H1 (cell line): ENCODE data around the gene NEU4. TPM values are rescaled to one million over a fixed set of nuclear protein-coding genes. Genes with fewer than 3 reads are reported as not detected.

Experiments used
- polyA plus RNA-seq, 7 experiments: library from polyadenylated mRNA; depleted of rRNA in 3 of 7; stranded (reverse) in 5 of 7; unstranded in 2 of 7; fragments of >200 nt in 5 of 7; fragments of 200-250 nt in 2 of 7; gene quantifications; 1 replicate in 5 of 7; 2 replicates in 1 of 7; 4 replicates in 1 of 7; pipeline versions ENCODE4 v1.2.1 to v1.2.3, GENCODE V29; 2011 to 2013; ENCODE audit warnings: missing spikeins in 2 of 7, mixed read lengths in 2 of 7
- total RNA-seq: library from RNA; stranded (reverse); fragmentation: NEBNext Ultra II Directional; extraction: Animal tissue kit (Norgen Biotek cat#: 25700); gene quantifications from 2 replicates; pipeline ENCODE4 v1.2.1, GENCODE V29; 2021
- TF ChIP-seq, protein P1 (sequence below), 3 experiments: IDR thresholded peaks; 1 replicate in 2 of 3; 2 replicates in 1 of 3; pipeline versions ENCODE4 v1.5.1 to v1.6.1; 2011; ENCODE audit warnings: low read length in 3 of 3, mild to moderate bottlenecking in 3 of 3, inconsistent platforms in 2 of 3, low read depth in 1 of 3, moderate library complexity in 1 of 3; ENCODE audit not compliant: insufficient read depth in 1 of 3; ENCODE audit errors: control extremely low read depth in 1 of 3

NEU4 gene
- total and polyA plus RNA-seq, 2 of the 8 experiments (the other 6 are each of a cell fraction or from before 2014, with no cell fraction given), result 0.32 to 0.50 TPM

DNA sequence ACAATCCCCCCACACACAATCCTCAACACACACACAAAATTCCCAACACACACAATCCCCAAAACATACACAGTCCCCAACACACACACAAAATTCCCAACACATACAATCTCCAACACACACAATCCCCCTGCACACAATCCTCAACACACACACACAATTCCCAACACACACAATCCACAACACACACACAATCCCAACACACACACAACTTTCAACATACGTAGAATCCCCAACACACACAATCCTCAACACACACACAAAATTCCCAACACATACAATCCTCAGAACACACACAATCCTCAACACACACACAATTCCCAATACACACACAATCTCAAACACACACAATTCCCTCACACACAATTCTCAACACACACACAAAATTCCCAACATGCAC lies 52.3 kb downstream of the NEU4 start (continued):
- TF ChIP-seq, protein P1, sequence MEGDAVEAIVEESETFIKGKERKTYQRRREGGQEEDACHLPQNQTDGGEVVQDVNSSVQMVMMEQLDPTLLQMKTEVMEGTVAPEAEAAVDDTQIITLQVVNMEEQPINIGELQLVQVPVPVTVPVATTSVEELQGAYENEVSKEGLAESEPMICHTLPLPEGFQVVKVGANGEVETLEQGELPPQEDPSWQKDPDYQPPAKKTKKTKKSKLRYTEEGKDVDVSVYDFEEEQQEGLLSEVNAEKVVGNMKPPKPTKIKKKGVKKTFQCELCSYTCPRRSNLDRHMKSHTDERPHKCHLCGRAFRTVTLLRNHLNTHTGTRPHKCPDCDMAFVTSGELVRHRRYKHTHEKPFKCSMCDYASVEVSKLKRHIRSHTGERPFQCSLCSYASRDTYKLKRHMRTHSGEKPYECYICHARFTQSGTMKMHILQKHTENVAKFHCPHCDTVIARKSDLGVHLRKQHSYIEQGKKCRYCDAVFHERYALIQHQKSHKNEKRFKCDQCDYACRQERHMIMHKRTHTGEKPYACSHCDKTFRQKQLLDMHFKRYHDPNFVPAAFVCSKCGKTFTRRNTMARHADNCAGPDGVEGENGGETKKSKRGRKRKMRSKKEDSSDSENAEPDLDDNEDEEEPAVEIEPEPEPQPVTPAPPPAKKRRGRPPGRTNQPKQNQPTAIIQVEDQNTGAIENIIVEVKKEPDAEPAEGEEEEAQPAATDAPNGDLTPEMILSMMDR (IDR thresholded peaks at IDR 0.05; ENCODE audit: control extremely low read depth in 1 of 3, insufficient read depth in 1 of 3, low read depth in 1 of 3, low read length in 3 of 3), result no peak
- TF ChIP-seq, all 59 proteins: peak for 0
